Measurements from ENCODE around the gene PSKH1. TPM values are rescaled to one million over a fixed set of nuclear protein-coding genes. Genes with fewer than 3 reads are reported as not detected.

PSKH1 gene
- total and polyA plus RNA-seq, 4 donors = 15.2 to 30.4 (median 22.9) TPM

DNA sequence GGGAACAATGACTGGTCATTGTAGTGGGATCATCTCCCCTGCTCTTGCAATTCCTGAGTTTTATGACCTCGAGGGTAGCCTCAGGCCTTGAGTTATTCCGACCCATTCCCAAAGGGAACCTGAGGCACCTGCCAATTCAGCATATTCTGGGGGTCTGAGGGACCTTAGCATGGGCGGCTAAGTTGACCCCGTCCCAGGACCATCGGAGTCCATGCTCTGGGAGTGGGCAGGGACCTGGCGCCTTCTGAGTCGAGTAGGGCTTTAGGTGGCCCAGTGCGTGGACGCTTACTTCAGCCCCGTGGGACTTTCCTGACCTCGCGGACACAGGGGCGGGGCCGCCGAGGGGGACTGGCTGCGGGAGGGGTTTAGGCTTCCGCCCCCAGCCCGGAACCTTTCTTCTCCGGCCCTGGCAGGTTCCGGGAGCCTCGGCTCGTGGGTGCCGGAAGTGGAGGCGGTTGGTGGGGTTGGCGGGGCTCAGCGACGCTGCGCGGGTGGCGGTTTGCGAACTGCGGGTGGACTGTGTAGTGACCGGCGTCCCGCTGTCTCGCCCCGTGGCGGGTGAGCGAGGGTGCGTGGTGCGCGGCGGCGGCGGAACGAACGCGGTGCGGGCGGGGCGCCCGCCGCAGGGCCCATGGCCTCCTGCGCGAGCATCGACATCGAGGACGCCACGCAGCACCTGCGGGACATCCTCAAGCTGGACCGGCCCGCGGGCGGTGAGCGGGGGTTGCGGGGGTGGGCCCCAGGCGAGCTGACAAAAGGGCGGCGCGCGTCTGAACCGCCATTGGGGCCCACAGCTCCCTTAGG, 20.2 kb upstream of the PSKH1 start, which contains the start of gene EDC4:
Gene EDC4, plus strand, starts transcription at position 422 of the 804 bp plus-strand sequence. Its CDS starts 210 bp downstream, at position 632.
- Histone ChIP-seq H3K9me3 (ENCODE audit: control insufficient read depth, low read length) (no peaks in the 10 kb centered on the region), H3K27me3 (ENCODE audit: control insufficient read depth in 1 of 2, insufficient read depth in 2 of 2, low read length in 1 of 2) (no peaks in the 10 kb centered on the region), H3K4me3 (ENCODE audit: low read length in 2 of 2) (peak within 1 kb of the TSS; percentile 85 to 89), H3K27ac (ENCODE audit: low read depth in 1 of 2, low read length in 2 of 2) (peak within 1 kb of the TSS in 1 of 2 donors; percentile 45), H3K36me3 (ENCODE audit: control insufficient read depth in 1 of 2, insufficient read depth in 2 of 2, low read length in 1 of 2) (peaks cover 3 to 13% of the 10 kb centered on the region in 2 donors), H3K4me1 (ENCODE audit: control insufficient read depth in 1 of 2, insufficient read depth in 2 of 2, low read length in 2 of 2) (peaks cover 0 to 2% of the 10 kb centered on the region in 2 donors)
- intact Hi-C loops (cut with DNase I) = no loop called here
- ATAC-seq (ENCODE audit: low FRiP score) (peak; percentile 94), DNase-seq (peak; percentile 93 to 95)
- 1% methylated on average over 47 to 72 of the region's 72 CpGs for WGBS, 2 donors

DNA sequence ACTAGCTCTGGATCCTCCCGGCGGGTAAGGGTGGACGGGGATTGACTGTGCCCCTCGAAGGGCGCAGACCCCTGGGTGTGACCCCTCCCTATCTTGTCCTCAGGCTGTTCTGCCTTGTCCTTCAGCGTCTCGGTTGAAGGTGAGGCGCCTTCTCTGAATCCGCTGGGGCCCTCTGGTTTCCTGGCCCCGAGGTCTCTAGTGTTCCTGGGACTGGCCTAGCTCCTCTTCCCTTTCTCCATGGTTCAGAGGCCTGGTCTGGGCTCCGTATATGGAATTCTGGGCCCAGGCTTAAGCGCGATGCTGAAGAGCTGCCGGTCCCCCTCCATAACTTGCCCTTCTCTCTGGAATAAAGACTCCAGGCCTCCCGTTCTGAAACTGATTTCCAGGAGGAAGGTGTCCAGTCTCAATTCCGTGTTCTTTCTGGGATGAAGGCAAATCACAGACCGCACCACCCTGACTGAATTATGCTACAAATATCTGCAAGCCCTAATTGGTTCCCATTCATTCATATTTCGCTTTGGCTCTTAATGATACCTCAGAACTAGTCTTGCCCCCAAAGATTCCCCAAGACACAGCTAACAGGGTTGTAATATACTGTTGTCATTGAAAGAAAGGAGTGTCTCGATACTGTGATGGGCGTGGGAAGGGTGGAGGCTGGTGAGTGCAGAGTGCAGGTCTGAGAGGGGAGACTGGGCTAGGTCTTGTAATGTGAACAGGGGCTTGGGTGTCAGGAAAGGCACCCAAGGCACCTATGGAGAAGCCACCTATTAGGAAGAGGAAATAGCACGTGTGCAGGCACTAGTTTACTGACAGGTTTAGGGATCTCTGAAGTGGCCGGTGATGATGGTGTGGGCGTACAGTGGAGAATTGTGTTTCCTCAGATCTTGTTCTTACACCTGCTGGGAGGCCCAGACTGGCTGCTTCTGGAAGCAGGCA, 19.4 kb upstream of the PSKH1 start:
- intact Hi-C loops (cut with DNase I) = no loop called here
- Histone ChIP-seq H3K9me3 (ENCODE audit: control insufficient read depth, low read length) (no peaks in the 10 kb centered on the region), H3K4me3 (ENCODE audit: low read length in 2 of 2) (peak overlapping the region; percentile 85 to 89), H3K27ac (ENCODE audit: low read depth in 1 of 2, low read length in 2 of 2) (peak overlapping the region in 1 of 2 donors; percentile 23), H3K27me3 (ENCODE audit: control insufficient read depth in 1 of 2, insufficient read depth in 2 of 2, low read length in 1 of 2) (no peaks in the 10 kb centered on the region), H3K4me1 (ENCODE audit: control insufficient read depth in 1 of 2, insufficient read depth in 2 of 2, low read length in 2 of 2) (peaks cover 0 to 1% of the 10 kb centered on the region in 2 donors), H3K36me3 (ENCODE audit: control insufficient read depth in 1 of 2, insufficient read depth in 2 of 2, low read length in 1 of 2) (peaks cover 3 to 14% of the 10 kb centered on the region in 2 donors)
- WGBS, 2 donors = 12% methylated on average over 23 of the region's 23 CpGs
- DNase-seq = no peak
- peak; percentile 27 for ATAC-seq (ENCODE audit: low FRiP score)

DNA sequence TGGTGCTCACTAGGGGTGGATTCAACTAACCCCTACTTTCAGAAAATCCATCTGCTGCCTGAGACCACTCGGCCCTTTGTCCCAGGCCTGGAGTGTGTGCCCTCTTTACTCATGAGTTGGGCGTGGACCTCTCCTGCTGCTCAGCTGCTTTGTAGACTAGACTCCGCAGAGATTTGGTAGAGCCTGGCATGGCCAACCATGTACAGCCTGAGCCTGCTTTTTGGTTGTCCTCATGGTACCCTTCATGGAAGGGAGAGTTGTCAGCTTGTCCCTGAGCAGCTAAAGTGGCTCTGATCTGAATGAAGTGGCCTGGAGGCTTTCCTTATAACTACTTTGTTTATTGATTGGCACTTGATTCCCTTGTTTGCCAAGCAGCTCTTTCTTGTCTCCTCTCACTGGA, 18.7 kb upstream of the PSKH1 start:
- intact Hi-C loops (cut with DNase I) = no loop called here
- Histone ChIP-seq H3K4me1 (ENCODE audit: control insufficient read depth in 1 of 2, insufficient read depth in 2 of 2, low read length in 2 of 2) (no peaks in the 10 kb centered on the region), H3K27ac (ENCODE audit: low read depth in 1 of 2, low read length in 2 of 2) (no peak overlapping the region), H3K4me3 (ENCODE audit: low read length in 2 of 2) (no peak overlapping the region), H3K36me3 (ENCODE audit: control insufficient read depth in 1 of 2, insufficient read depth in 2 of 2, low read length in 1 of 2) (peaks cover 3 to 14% of the 10 kb centered on the region in 2 donors), H3K27me3 (ENCODE audit: control insufficient read depth in 1 of 2, insufficient read depth in 2 of 2, low read length in 1 of 2) (no peaks in the 10 kb centered on the region), H3K9me3 (ENCODE audit: control insufficient read depth, low read length) (no peaks in the 10 kb centered on the region)
- no peak for ATAC-seq (ENCODE audit: low FRiP score)
- no peak for DNase-seq
- WGBS, 2 donors = 52 to 61% methylated on average over 3 of the region's 3 CpGs

DNA sequence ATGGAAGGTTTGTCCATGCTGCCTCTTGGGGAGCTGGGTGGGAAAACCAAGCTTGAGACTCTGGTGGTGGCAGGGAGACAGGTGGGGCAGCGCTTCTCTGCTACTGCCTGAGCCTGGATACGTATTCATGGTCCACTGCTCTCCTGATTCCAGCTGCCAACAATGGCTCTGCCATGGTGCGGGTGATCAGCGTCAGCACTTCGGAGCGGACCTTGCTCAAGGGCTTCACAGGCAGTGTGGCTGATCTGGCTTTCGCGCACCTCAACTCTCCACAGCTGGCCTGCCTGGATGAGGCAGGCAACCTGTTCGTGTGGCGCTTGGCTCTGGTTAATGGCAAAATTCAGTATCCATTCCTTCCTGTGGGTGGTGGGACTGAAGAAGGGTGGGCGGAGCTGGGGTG, 16.0 kb upstream of the PSKH1 start:
- H3K27me3 ChIP-seq (ENCODE audit: control insufficient read depth in 1 of 2, insufficient read depth in 2 of 2, low read length in 1 of 2) = no peaks in the 10 kb centered on the region
- peaks cover 0 to 13% of the 10 kb centered on the region in 2 donors for H3K36me3 ChIP-seq (ENCODE audit: control insufficient read depth in 1 of 2, insufficient read depth in 2 of 2, low read length in 1 of 2)
- 91 to 93% methylated on average over 11 of the region's 11 CpGs for WGBS, 2 donors
- no peaks in the 10 kb centered on the region for H3K4me1 ChIP-seq (ENCODE audit: control insufficient read depth in 1 of 2, insufficient read depth in 2 of 2, low read length in 2 of 2)
- H3K9me3 ChIP-seq (ENCODE audit: control insufficient read depth, low read length) = no peaks in the 10 kb centered on the region
- no peak overlapping the region for H3K27ac ChIP-seq (ENCODE audit: low read depth in 1 of 2, low read length in 2 of 2)
- intact Hi-C loops (cut with DNase I) = no loop called here
- DNase-seq (no peak), ATAC-seq (ENCODE audit: low FRiP score) (no peak)
- H3K4me3 ChIP-seq (ENCODE audit: low read length in 2 of 2) = no peak overlapping the region

DNA sequence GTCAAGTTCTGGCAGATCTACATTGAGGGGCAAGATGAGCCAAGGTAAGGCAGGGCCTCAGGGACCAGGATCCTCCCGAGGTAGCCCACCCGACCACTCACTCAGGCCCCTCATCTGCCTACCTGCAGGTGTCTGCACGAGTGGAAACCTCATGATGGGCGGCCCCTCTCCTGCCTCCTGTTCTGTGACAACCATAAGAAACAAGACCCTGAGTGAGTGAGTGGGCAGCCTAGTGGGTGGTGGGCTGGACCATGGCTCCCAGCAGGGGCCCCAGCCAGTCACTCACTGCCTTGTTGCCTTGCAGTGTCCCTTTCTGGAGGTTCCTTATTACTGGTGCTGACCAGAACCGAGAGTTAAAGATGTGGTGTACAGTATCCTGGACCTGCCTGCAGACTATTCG, 14.8 kb upstream of the PSKH1 start:
- Histone ChIP-seq H3K36me3 (ENCODE audit: control insufficient read depth in 1 of 2, insufficient read depth in 2 of 2, low read length in 1 of 2) (peaks cover 0 to 18% of the 10 kb centered on the region in 2 donors), H3K4me1 (ENCODE audit: control insufficient read depth in 1 of 2, insufficient read depth in 2 of 2, low read length in 2 of 2) (no peaks in the 10 kb centered on the region), H3K27ac (ENCODE audit: low read depth in 1 of 2, low read length in 2 of 2) (no peak overlapping the region), H3K4me3 (ENCODE audit: low read length in 2 of 2) (no peak overlapping the region), H3K27me3 (ENCODE audit: control insufficient read depth in 1 of 2, insufficient read depth in 2 of 2, low read length in 1 of 2) (no peaks in the 10 kb centered on the region), H3K9me3 (ENCODE audit: control insufficient read depth, low read length) (no peaks in the 10 kb centered on the region)
- WGBS, 2 donors = 83 to 88% methylated on average over 6 of the region's 6 CpGs
- DNase-seq = no peak
- intact Hi-C loops (cut with DNase I) = no loop called here
- ATAC-seq (ENCODE audit: low FRiP score) = no peak

DNA sequence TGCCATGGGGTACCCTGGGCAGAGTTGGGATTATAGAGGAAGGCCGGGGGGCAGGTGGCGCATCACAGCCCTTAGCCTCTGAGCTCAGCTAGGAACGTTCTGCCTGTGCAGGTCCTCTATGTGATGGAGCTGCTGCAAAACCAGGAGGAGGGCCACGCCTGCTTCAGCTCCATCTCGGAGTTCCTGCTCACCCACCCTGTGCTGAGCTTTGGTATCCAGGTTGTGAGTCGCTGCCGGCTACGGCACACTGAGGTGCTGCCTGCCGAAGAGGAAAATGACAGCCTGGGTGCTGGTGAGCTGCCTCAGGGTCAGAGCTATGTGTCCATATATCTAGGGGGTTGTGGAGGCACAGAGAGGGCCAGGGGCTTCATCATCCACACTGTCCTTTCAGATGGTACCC, 14.2 kb upstream of the PSKH1 start:
- Histone ChIP-seq H3K4me1 (ENCODE audit: control insufficient read depth in 1 of 2, insufficient read depth in 2 of 2, low read length in 2 of 2) (no peaks in the 10 kb centered on the region), H3K9me3 (ENCODE audit: control insufficient read depth, low read length) (no peaks in the 10 kb centered on the region), H3K4me3 (ENCODE audit: low read length in 2 of 2) (no peak overlapping the region), H3K36me3 (ENCODE audit: control insufficient read depth in 1 of 2, insufficient read depth in 2 of 2, low read length in 1 of 2) (peaks cover 0 to 18% of the 10 kb centered on the region in 2 donors), H3K27me3 (ENCODE audit: control insufficient read depth in 1 of 2, insufficient read depth in 2 of 2, low read length in 1 of 2) (no peaks in the 10 kb centered on the region), H3K27ac (ENCODE audit: low read depth in 1 of 2, low read length in 2 of 2) (no peak overlapping the region)
- WGBS, 2 donors = 92 to 93% methylated on average over 9 of the region's 9 CpGs
- intact Hi-C loops (cut with DNase I) = no loop called here
- ATAC-seq (ENCODE audit: low FRiP score) (no peak), DNase-seq (no peak)

DNA sequence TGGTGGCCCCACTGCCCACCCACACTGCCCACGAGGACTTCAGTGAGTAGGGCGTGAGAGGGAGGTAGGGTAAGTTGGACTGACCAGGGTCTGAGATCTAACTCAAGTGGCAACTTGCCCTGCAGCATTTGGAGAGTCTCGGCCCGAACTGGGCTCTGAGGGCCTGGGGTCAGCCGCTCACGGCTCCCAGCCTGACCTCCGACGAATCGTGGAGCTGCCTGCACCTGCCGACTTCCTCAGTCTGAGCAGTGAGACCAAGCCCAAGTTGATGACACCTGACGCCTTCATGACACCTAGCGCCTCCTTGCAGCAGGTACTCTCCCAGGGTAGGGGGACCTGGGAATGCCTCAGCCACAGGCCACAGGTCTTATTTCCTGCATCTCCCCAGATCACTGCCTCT, 13.6 kb upstream of the PSKH1 start:
- WGBS, 2 donors = 87 to 91% methylated on average over 12 of the region's 12 CpGs
- intact Hi-C loops (cut with DNase I) = no loop called here
- DNase-seq (peak in 1 of 2 donors; percentile 51), ATAC-seq (ENCODE audit: low FRiP score) (no peak)
- Histone ChIP-seq H3K27me3 (ENCODE audit: control insufficient read depth in 1 of 2, insufficient read depth in 2 of 2, low read length in 1 of 2) (no peaks in the 10 kb centered on the region), H3K36me3 (ENCODE audit: control insufficient read depth in 1 of 2, insufficient read depth in 2 of 2, low read length in 1 of 2) (peaks cover 0 to 18% of the 10 kb centered on the region in 2 donors), H3K4me3 (ENCODE audit: low read length in 2 of 2) (no peak overlapping the region), H3K9me3 (ENCODE audit: control insufficient read depth, low read length) (no peaks in the 10 kb centered on the region), H3K4me1 (ENCODE audit: control insufficient read depth in 1 of 2, insufficient read depth in 2 of 2, low read length in 2 of 2) (no peaks in the 10 kb centered on the region), H3K27ac (ENCODE audit: low read depth in 1 of 2, low read length in 2 of 2) (no peak overlapping the region)

DNA sequence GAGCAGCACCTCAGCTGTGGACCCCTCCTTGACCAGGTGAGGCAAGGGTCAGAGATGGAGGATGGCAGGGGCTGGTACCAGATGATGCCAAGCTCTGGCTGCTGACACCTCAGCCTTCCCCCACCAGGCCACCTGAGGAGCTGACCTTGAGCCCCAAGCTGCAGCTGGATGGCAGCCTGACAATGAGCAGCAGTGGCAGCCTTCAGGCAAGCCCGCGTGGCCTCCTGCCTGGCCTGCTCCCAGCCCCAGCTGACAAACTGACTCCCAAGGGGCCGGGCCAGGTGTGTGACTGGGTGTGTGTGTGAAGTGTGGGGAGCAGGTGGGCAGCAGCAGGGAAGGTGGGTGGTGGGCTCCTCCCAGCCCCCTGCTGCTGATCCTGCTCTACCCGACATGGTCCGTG, 13.1 kb upstream of the PSKH1 start:
- Histone ChIP-seq H3K27ac (ENCODE audit: low read depth in 1 of 2, low read length in 2 of 2) (no peak overlapping the region), H3K27me3 (ENCODE audit: control insufficient read depth in 1 of 2, insufficient read depth in 2 of 2, low read length in 1 of 2) (no peaks in the 10 kb centered on the region), H3K9me3 (ENCODE audit: control insufficient read depth, low read length) (no peaks in the 10 kb centered on the region), H3K36me3 (ENCODE audit: control insufficient read depth in 1 of 2, insufficient read depth in 2 of 2, low read length in 1 of 2) (peaks cover 0 to 18% of the 10 kb centered on the region in 2 donors), H3K4me1 (ENCODE audit: control insufficient read depth in 1 of 2, insufficient read depth in 2 of 2, low read length in 2 of 2) (no peaks in the 10 kb centered on the region), H3K4me3 (ENCODE audit: low read length in 2 of 2) (no peak overlapping the region)
- intact Hi-C loops (cut with DNase I) = loop anchor here in 1 of 2 donors (5.0 kb wide), 1 partner anchor 38 kb away; the partner anchor contains the start of gene THAP11
- DNase-seq = no peak
- 89 to 90% methylated on average over 5 of the region's 5 CpGs for WGBS, 2 donors
- no peak for ATAC-seq (ENCODE audit: low FRiP score)
